Spleen (tissue), 7 donors: ENCODE results near the gene PRR13.

Source experiments
- POLR2AphosphoS5 ChIP-seq, 3 donors: sonication (generic); formaldehyde crosslinking; IDR thresholded peaks; one replicate each; pipeline ENCODE4 v1.5.1; 2017; ENCODE audit warnings: antibody characterized with exemption in 3 of 3
- TF ChIP-seq, protein P1 (sequence below), 11 experiments: fragments of 200-600 bp in 7 of 11; fragments of 450-650 bp in 4 of 11; sonication (generic) in 4 of 11; IDR thresholded peaks in 8 of 11; conservative IDR thresholded peaks in 3 of 11; 1 replicate in 7 of 11; 2 replicates in 4 of 11; pipeline versions ENCODE4 v1.4.0 to v1.8.0; 2016 to 2021; ENCODE audit warnings: antibody characterized with exemption in 11 of 11, inconsistent platforms in 4 of 11, mild to moderate bottlenecking in 1 of 11
- donor health status: DM: no; HTN: no; CAD: no; lungs with moderate emphysema.
- donor health status: DM: no; HTN: no; CAD: no.
- donor health status: DM: no; HTN: no; CAD: no.

DNA sequence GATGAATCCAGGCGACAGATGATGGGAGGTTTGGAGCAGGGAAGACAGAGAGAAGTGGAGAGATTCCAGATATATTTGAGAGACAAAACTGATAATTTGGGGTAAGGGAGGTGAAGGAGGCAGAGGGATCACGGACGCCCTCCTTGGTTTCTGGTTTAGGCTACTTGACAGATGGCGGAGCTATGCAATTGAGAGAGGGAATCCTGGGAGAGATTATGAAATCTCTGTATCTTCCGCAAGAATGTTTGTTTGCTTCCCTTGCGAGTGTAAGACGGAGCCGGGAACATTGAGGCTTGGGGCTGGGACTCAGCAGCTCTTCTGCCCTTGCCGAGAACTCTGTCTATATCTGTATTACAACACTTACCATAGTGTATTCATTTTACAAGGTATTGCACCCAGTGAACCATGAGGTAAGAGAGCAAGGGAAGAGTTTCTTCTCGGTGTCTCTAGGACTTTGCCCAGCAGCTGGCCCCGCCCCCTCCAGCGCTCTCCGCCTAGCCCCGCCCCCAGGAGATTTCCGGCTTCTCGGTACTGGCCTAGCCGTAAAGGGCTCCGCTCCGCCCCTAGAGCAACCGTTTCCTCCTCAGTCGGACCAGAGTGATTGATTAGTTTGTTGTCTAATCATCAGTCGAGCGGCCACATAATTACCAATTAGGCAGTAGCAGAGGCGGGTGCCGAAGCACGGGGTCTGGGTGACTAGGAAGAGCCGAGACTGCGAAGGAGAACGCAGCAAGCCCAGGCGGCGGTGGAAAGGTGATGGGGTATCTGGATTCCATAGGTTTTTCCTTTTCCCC is at the start of gene PRR13:
- TF ChIP-seq, protein P1, sequence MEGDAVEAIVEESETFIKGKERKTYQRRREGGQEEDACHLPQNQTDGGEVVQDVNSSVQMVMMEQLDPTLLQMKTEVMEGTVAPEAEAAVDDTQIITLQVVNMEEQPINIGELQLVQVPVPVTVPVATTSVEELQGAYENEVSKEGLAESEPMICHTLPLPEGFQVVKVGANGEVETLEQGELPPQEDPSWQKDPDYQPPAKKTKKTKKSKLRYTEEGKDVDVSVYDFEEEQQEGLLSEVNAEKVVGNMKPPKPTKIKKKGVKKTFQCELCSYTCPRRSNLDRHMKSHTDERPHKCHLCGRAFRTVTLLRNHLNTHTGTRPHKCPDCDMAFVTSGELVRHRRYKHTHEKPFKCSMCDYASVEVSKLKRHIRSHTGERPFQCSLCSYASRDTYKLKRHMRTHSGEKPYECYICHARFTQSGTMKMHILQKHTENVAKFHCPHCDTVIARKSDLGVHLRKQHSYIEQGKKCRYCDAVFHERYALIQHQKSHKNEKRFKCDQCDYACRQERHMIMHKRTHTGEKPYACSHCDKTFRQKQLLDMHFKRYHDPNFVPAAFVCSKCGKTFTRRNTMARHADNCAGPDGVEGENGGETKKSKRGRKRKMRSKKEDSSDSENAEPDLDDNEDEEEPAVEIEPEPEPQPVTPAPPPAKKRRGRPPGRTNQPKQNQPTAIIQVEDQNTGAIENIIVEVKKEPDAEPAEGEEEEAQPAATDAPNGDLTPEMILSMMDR (IDR thresholded peaks at IDR 0.05 in 8 of 11, conservative IDR thresholded peaks at IDR 0.05 in 3 of 11): peak in 1 of 11 experiments; percentile 30
- TF ChIP-seq POLR2AphosphoS5 (IDR thresholded peaks at IDR 0.05): peak; percentile 81 to 99 (median 98)
